Kidney (tissue), 14 donors: Measurements from ENCODE around the gene B3GNT7. TPM values are rescaled to one million over a fixed set of nuclear protein-coding genes. Genes with fewer than 3 reads are reported as not detected.
"Not testable (repeated sequence)": the region's sequence is repeated elsewhere in the genome, so short reads cannot be mapped to it uniquely, and the experiment has no call there.

Experiments used
- DNase-seq, 5 donors: peaks; one replicate each; pipeline ENCODE4 v3.0.0-alpha.2; 2013 to 2020
- FAIRE-seq: peaks from 2 replicates; lab custom pipeline; 2012; peaks lifted over from hg19 to GRCh38; lab: Jason Lieb, UNC
- H3K27ac ChIP-seq, 2 donors: one replicate each; pipeline ENCODE4 v1.7.0; 2013; ENCODE audit warnings: low read depth in 2 of 2, low read length in 2 of 2, inconsistent platforms in 1 of 2
- H3K27me3 ChIP-seq: one replicate; pipeline ENCODE4 v1.7.1; 2013; ENCODE audit warnings: low read length, inconsistent platforms; ENCODE audit not compliant: control insufficient read depth, insufficient read depth
- H3K36me3 ChIP-seq, 3 donors: one replicate each; pipeline versions ENCODE4 v1.7.0 to v1.7.1; 2013; ENCODE audit warnings: low read length in 3 of 3, control low read depth in 1 of 3, inconsistent platforms in 1 of 3; ENCODE audit not compliant: insufficient read depth in 3 of 3, control insufficient read depth in 2 of 3
- H3K4me1 ChIP-seq, 3 donors: one replicate each; pipeline versions ENCODE4 v1.7.0 to v1.7.1; 2013; ENCODE audit warnings: low read length in 3 of 3, inconsistent platforms in 1 of 3, low read depth in 1 of 3; ENCODE audit not compliant: control insufficient read depth in 2 of 3, insufficient read depth in 2 of 3
- H3K4me3 ChIP-seq, 3 donors: one replicate each; pipeline versions ENCODE4 v1.7.0 to v1.8.1; 2013; ENCODE audit warnings: low read length in 3 of 3, control low read depth in 1 of 3, inconsistent platforms in 1 of 3
- H3K9ac ChIP-seq, 3 donors: one replicate each; pipeline versions ENCODE4 v1.7.0 to v1.7.1; 2013; ENCODE audit warnings: low read length in 3 of 3, control low read depth in 1 of 3, inconsistent platforms in 1 of 3
- H3K9me3 ChIP-seq, 3 donors: one replicate each; pipeline versions ENCODE4 v1.7.0 to v1.7.1; 2013; ENCODE audit warnings: low read length in 3 of 3, control low read depth in 1 of 3, inconsistent platforms in 1 of 3; ENCODE audit not compliant: control insufficient read depth in 2 of 3, insufficient read depth in 1 of 3
- CTCF ChIP-seq: IDR thresholded peaks from 3 replicates; pipeline ENCODE4 v1.5.1; 2012; ENCODE audit warnings: mild to moderate bottlenecking, moderate library complexity, borderline replicate concordance; ENCODE audit not compliant: insufficient read depth; ENCODE audit errors: extremely low read depth
- intact Hi-C: fragments of 100-400 bp; cut with DNase I; formaldehyde crosslinking; loops from one replicate; pipeline ENCODE4 v1.11.1; 2022
- polyA plus RNA-seq: library from polyadenylated mRNA; stranded (reverse); fragments of 350-450 nt; fragmentation: Illumina TruSeq; extraction: RNeasy Lipid Tissue Mini Kit (QIAGEN cat#74804); gene quantifications from one replicate; pipeline ENCODE4 v1.2.3, GENCODE V29; 2014; ENCODE audit warnings: low read depth, low replicate concordance; ENCODE audit not compliant: insufficient read depth
- total RNA-seq: library from RNA; stranded (reverse); fragmentation: NEBNext Ultra II Directional; extraction: Animal tissue kit (Norgen Biotek cat#: 25700); gene quantifications from one replicate; pipeline ENCODE4 v1.2.1, GENCODE V29; 2021
- donor health status: control.
- donor health status: control.
- donor health status: control.
- donor health status: control.
- donor health status: control.
- donor health status: DM: yes; HTN: yes; CAD: no.
- donor health status: Normal renal cell carcinoma (clear cell type).

Gene B3GNT7
- total and polyA plus RNA-seq, 2 donors from 2014 or later = 2.4 to 9.3 TPM

- intact Hi-C loops = no loop called here
- H3K36me3 ChIP-seq = no peaks in the 10 kb centered on the region
- TF ChIP-seq CTCF = no peak
- no peak overlapping the region for H3K27ac ChIP-seq
- no peak overlapping the region for H3K9ac ChIP-seq
- FAIRE-seq (no peak), DNase-seq (peak in 1 of 5 donors; percentile 3)
- H3K4me3 ChIP-seq = no peak overlapping the region
- no peaks in the 10 kb centered on the region for H3K9me3 ChIP-seq
- H3K27me3 ChIP-seq = no peaks in the 10 kb centered on the region
- no peaks in the 10 kb centered on the region for H3K4me1 ChIP-seq
Measured at GRCh38 chr2:231427116-231427515, 31.6 kb downstream of the B3GNT7 start.

GRCh38 chr2:231429152-231429551 lies 33.6 kb downstream of the B3GNT7 start:
- Histone ChIP-seq H3K27me3 (no peaks in the 10 kb centered on the region), H3K27ac (no peak overlapping the region), H3K4me3 (no peak overlapping the region), H3K9ac (no peak overlapping the region), H3K36me3 (no peaks in the 10 kb centered on the region), H3K9me3 (no peaks in the 10 kb centered on the region), H3K4me1 (no peaks in the 10 kb centered on the region)
- peak in 1 of 5 donors; percentile 12 for DNase-seq
- no peak for FAIRE-seq
- intact Hi-C loops = no loop called here
- no peak for TF ChIP-seq CTCF

- Histone ChIP-seq H3K9ac (no peak overlapping the region), H3K36me3 (no peaks in the 10 kb centered on the region), H3K9me3 (no peaks in the 10 kb centered on the region), H3K27me3 (no peaks in the 10 kb centered on the region), H3K27ac (no peak overlapping the region), H3K4me1 (no peaks in the 10 kb centered on the region), H3K4me3 (no peak overlapping the region)
- peak in 1 of 5 donors; percentile 3 for DNase-seq
- FAIRE-seq = no peak
- intact Hi-C loops = no loop called here
- TF ChIP-seq CTCF = no peak
Measured at GRCh38 chr2:231429901-231430300, 34.4 kb downstream of the B3GNT7 start.

GRCh38 chr2:231430437-231430836 lies 34.9 kb downstream of the B3GNT7 start:
- H3K27ac ChIP-seq, FAIRE-seq, H3K27me3 ChIP-seq, H3K9me3 ChIP-seq, H3K4me3 ChIP-seq, H3K4me1 ChIP-seq, H3K36me3 ChIP-seq, H3K9ac ChIP-seq, intact Hi-C loops, DNase-seq: not testable (repeated sequence)
